ENCODE measurements around the gene NRSN2. TPM values are rescaled to one million over a fixed set of nuclear protein-coding genes. Genes with fewer than 3 reads are reported as not detected.

Gene NRSN2
- total and polyA plus RNA-seq, 7 experiments from 2014 or later, result 0.24 to 2.1 (median 1.3) TPM

Other genes with a start within 250 kb of the NRSN2 start
- not detected for gene DEFB126, start 204.5 kb upstream of the NRSN2 start, total RNA-seq
- gene DEFB126, start 204.5 kb upstream of the NRSN2 start, polyA plus RNA-seq, result not detected
- not detected for gene DEFB127, start 189.7 kb upstream of the NRSN2 start, total RNA-seq
- gene DEFB127, start 189.7 kb upstream of the NRSN2 start, polyA plus RNA-seq, result not detected
- not detected for gene DEFB128, start 157.4 kb upstream of the NRSN2 start, total RNA-seq
- gene DEFB128, start 157.4 kb upstream of the NRSN2 start, polyA plus RNA-seq, result not detected
- not detected for gene DEFB129, start 119.9 kb upstream of the NRSN2 start, total RNA-seq
- gene DEFB129, start 119.9 kb upstream of the NRSN2 start, polyA plus RNA-seq, result not detected
- not detected for gene DEFB132, start 89.4 kb upstream of the NRSN2 start, total RNA-seq
- not detected for gene DEFB132, start 89.4 kb upstream of the NRSN2 start, polyA plus RNA-seq
- 1 to 10 TPM; 3.4 to 5.7 (median 4.8) TPM for gene C20orf96, start 56.4 kb upstream of the NRSN2 start, total RNA-seq
- 1 to 10 TPM in 1 of 2 donors, under 1 TPM in 1; 0.86 to 1.1 TPM for gene C20orf96, start 56.4 kb upstream of the NRSN2 start, polyA plus RNA-seq
- 10 to 100 TPM; 14.6 to 31.9 (median 27.1) TPM for gene ZCCHC3, start 49.5 kb upstream of the NRSN2 start, total RNA-seq
- 10 to 100 TPM in 1 of 2 donors, 1 to 10 TPM in 1; 5.6 to 15.3 TPM for gene ZCCHC3, start 49.5 kb upstream of the NRSN2 start, polyA plus RNA-seq
- 10 to 100 TPM in 3 of 5 experiments, 1 to 10 TPM in 2; 4.6 to 15.1 (median 12.3) TPM for gene SOX12, start 21.6 kb upstream of the NRSN2 start, total RNA-seq
- 1 to 10 TPM in 1 of 2 donors, under 1 TPM in 1; 0.89 to 1.3 TPM for gene SOX12, start 21.6 kb upstream of the NRSN2 start, polyA plus RNA-seq
- gene TRIB3, start 33.6 kb downstream of the NRSN2 start, total RNA-seq, result 10 to 100 TPM in 1 of 5 experiments, 1 to 10 TPM in 4; 2.4 to 27.7 (median 9.4) TPM
- 10 to 100 TPM; 12.6 to 16.0 TPM for gene TRIB3, start 33.6 kb downstream of the NRSN2 start, polyA plus RNA-seq
- 100 to 1,000 TPM in 1 of 5 experiments, 10 to 100 TPM in 4; 70.3 to 153 (median 96.9) TPM for gene RBCK1, start 61.2 kb downstream of the NRSN2 start, total RNA-seq
- 10 to 100 TPM; 80.1 to 98.1 TPM for gene RBCK1, start 61.2 kb downstream of the NRSN2 start, polyA plus RNA-seq
- gene TBC1D20, start 115.4 kb downstream of the NRSN2 start, total RNA-seq, result 10 to 100 TPM; 26.3 to 45.7 (median 35.4) TPM
- gene TBC1D20, start 115.4 kb downstream of the NRSN2 start, polyA plus RNA-seq, result 10 to 100 TPM; 19.9 to 24.3 TPM
- 100 to 1,000 TPM in 1 of 5 experiments, 10 to 100 TPM in 4; 69.7 to 117 (median 90.8) TPM for gene CSNK2A1, start 196.7 kb downstream of the NRSN2 start, total RNA-seq
- gene CSNK2A1, start 196.7 kb downstream of the NRSN2 start, polyA plus RNA-seq, result 10 to 100 TPM; 47.3 to 47.8 TPM

Measured in naive thymus-derived CD4-positive, alpha-beta T cell (primary cell).